HFF-Myc (cell line): ENCODE results near the gene VENTX.

Experiments
- DNase-seq: peaks from one replicate; pipeline ENCODE4 v3.0.0-alpha.2; 2011; ENCODE audit warnings: low read depth; ENCODE audit errors: extremely low read depth
- H3K4me3 ChIP-seq: replicated peaks from 2 replicates; pipeline ENCODE4 v1.5.1; 2011; ENCODE audit warnings: low read depth, mild to moderate bottlenecking, control low read depth, low read length
- CTCF ChIP-seq: IDR thresholded peaks from 2 replicates; pipeline ENCODE4 v1.5.1; 2012; ENCODE audit warnings: mild to moderate bottlenecking, low read depth, low read length, control low read depth; ENCODE audit errors: missing control alignments

The VENTX gene, protein sequence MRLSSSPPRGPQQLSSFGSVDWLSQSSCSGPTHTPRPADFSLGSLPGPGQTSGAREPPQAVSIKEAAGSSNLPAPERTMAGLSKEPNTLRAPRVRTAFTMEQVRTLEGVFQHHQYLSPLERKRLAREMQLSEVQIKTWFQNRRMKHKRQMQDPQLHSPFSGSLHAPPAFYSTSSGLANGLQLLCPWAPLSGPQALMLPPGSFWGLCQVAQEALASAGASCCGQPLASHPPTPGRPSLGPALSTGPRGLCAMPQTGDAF

DNA sequence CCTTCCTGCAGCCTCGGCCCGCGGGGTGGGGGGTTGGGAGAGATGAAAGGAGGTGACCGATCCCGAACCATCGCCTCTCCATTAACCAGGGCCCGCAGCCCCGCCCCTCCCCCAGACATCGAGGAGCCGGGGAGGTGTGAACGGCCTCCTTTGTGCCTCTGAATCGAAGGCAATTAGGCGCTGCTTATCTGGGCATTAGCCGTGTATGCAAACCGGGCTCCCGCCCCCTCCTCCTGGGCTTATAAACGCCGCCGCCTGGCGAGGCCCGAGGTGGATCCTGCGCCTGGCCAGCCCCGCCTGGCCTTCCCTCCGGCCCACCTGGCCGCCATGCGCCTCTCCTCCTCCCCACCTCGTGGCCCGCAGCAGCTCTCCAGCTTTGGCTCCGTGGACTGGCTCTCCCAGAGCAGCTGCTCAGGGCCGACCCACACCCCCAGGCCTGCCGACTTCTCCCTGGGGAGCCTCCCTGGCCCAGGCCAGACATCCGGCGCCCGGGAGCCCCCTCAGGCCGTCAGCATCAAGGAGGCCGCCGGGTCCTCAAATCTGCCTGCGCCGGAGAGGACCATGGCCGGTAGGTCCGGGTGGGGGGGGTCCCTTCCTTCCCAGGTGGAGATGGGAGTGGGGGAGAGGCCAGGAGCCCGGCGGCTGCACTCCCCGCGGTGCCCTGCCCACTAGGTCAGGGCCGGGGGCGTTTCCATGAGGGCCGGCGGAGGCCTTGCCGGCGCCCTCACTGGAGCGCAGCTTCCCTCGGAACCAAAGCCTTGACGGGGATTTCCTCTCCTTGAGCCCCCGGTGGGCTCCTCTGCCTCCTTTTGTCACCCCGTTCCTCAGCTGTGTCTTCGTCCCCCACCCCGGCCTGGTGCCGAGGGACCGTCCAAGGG is at the start of gene VENTX:
Gene VENTX (plus strand): TSS at position 268 of the 878 bp plus-strand sequence. CDS start 60 bp downstream, at position 328.
- TF ChIP-seq CTCF: no peak
- H3K4me3 ChIP-seq: no peak within 1 kb of the TSS
- DNase-seq: no peak

DNA sequence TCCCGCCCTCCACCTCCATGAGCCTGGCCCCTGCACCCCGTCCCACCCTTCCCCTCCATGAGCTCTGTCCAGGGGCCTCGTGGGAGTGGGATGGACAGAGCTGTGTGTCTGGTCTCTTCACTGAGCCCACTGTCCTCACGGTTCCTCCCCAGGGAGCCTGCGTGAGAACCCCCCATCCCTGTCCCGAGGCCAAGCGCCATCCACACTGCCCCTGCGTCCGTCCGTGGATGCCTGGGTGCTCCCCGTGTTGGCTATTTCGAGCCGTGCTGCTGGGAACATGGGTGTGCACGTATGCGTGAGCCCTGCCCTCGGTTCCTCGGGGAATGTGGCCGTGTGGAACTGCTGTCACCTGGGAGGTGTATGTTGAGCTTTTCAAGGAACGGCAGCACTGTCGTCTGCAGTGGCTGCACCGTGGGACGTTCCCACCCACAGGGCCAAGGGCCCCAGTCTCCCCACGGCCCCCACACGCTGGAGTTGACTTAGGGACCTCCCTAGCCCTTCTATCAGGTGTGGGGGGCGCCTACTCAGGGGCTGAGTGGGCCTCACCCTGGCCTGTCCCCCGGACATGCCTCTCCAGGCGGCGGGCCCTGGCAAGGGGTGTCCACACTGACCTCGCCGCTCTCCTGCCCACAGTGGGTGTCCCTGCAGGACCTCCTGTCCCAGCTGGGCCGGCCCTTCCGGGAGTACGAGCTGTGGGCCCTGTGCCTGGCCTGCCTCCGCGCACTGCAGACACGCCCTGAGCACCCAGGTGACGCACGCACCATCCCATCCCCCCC is 49.6 kb upstream of the VENTX start:
- no peak for DNase-seq
- TF ChIP-seq CTCF: no peak
- H3K4me3 ChIP-seq: no peak overlapping the region

- TF ChIP-seq CTCF: no peak
- no peak for DNase-seq
- H3K4me3 ChIP-seq: no peak overlapping the region
Observed at GRCh38 chr10:133189256-133189655, 48.4 kb upstream of the VENTX start.

- no peak for DNase-seq
- TF ChIP-seq CTCF: no peak
- H3K4me3 ChIP-seq: no peak overlapping the region
Observed at GRCh38 chr10:133189726-133190125, 47.9 kb upstream of the VENTX start.

GRCh38 chr10:133190225-133190624 is 47.4 kb upstream of the VENTX start:
- no peak for TF ChIP-seq CTCF
- no peak for DNase-seq
- H3K4me3 ChIP-seq: no peak overlapping the region

- no peak for TF ChIP-seq CTCF
- H3K4me3 ChIP-seq: no peak overlapping the region
- no peak for DNase-seq
Observed at GRCh38 chr10:133191651-133192050, 46.0 kb upstream of the VENTX start.
